ENCODE data around the gene HPGD. TPM values are rescaled to one million over a fixed set of nuclear protein-coding genes. Genes with fewer than 3 reads are reported as not detected.

The HPGD gene
- total and polyA plus RNA-seq, 2 of the 8 experiments (the other 6 are each of a cell fraction or from before 2014, with no cell fraction given) = 1.1 to 1.3 TPM

DNA sequence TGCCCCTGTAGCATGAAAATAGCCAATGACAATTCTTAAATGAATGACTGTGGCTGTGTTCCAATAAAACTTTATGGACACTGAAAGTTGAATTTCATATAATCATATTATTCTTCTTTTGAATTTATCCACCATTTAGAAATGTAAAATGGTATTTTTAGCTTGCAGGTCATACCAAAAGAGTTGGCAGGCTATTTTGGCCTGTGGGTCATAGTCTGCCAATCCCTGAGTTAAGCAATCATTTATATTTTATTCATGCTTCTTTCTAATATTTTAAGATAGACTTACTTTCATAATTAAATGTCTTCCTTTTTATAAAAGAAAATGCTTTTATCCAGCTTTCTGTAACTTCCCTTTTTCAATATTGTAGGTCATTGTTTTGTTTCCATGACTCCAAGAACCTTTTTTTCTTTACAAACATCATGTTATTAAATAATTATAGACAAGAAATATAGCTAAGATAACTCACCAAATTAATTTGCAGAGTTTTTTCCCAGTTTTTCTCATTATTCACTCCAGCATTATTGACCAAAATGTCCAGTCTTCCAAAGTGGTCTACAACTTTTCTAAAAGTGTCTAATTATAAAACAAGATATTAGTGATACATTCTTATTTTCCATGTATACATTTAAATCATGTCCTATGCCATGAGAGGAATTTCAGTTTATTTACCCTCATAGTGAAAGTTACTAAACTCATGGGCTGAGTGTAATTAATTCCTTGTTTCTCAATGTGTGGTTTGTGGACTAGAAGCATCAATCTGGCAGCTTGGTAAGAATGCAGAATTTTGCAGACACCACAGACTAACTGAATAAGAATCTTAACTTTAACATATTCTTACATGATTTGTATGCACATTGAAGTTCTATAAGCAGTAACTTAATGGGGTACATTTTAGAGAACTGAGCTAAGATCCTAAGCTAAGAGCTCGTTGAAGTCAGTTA, 4.5 kb downstream of the HPGD start (continued):
- TF ChIP-seq, protein P1, sequence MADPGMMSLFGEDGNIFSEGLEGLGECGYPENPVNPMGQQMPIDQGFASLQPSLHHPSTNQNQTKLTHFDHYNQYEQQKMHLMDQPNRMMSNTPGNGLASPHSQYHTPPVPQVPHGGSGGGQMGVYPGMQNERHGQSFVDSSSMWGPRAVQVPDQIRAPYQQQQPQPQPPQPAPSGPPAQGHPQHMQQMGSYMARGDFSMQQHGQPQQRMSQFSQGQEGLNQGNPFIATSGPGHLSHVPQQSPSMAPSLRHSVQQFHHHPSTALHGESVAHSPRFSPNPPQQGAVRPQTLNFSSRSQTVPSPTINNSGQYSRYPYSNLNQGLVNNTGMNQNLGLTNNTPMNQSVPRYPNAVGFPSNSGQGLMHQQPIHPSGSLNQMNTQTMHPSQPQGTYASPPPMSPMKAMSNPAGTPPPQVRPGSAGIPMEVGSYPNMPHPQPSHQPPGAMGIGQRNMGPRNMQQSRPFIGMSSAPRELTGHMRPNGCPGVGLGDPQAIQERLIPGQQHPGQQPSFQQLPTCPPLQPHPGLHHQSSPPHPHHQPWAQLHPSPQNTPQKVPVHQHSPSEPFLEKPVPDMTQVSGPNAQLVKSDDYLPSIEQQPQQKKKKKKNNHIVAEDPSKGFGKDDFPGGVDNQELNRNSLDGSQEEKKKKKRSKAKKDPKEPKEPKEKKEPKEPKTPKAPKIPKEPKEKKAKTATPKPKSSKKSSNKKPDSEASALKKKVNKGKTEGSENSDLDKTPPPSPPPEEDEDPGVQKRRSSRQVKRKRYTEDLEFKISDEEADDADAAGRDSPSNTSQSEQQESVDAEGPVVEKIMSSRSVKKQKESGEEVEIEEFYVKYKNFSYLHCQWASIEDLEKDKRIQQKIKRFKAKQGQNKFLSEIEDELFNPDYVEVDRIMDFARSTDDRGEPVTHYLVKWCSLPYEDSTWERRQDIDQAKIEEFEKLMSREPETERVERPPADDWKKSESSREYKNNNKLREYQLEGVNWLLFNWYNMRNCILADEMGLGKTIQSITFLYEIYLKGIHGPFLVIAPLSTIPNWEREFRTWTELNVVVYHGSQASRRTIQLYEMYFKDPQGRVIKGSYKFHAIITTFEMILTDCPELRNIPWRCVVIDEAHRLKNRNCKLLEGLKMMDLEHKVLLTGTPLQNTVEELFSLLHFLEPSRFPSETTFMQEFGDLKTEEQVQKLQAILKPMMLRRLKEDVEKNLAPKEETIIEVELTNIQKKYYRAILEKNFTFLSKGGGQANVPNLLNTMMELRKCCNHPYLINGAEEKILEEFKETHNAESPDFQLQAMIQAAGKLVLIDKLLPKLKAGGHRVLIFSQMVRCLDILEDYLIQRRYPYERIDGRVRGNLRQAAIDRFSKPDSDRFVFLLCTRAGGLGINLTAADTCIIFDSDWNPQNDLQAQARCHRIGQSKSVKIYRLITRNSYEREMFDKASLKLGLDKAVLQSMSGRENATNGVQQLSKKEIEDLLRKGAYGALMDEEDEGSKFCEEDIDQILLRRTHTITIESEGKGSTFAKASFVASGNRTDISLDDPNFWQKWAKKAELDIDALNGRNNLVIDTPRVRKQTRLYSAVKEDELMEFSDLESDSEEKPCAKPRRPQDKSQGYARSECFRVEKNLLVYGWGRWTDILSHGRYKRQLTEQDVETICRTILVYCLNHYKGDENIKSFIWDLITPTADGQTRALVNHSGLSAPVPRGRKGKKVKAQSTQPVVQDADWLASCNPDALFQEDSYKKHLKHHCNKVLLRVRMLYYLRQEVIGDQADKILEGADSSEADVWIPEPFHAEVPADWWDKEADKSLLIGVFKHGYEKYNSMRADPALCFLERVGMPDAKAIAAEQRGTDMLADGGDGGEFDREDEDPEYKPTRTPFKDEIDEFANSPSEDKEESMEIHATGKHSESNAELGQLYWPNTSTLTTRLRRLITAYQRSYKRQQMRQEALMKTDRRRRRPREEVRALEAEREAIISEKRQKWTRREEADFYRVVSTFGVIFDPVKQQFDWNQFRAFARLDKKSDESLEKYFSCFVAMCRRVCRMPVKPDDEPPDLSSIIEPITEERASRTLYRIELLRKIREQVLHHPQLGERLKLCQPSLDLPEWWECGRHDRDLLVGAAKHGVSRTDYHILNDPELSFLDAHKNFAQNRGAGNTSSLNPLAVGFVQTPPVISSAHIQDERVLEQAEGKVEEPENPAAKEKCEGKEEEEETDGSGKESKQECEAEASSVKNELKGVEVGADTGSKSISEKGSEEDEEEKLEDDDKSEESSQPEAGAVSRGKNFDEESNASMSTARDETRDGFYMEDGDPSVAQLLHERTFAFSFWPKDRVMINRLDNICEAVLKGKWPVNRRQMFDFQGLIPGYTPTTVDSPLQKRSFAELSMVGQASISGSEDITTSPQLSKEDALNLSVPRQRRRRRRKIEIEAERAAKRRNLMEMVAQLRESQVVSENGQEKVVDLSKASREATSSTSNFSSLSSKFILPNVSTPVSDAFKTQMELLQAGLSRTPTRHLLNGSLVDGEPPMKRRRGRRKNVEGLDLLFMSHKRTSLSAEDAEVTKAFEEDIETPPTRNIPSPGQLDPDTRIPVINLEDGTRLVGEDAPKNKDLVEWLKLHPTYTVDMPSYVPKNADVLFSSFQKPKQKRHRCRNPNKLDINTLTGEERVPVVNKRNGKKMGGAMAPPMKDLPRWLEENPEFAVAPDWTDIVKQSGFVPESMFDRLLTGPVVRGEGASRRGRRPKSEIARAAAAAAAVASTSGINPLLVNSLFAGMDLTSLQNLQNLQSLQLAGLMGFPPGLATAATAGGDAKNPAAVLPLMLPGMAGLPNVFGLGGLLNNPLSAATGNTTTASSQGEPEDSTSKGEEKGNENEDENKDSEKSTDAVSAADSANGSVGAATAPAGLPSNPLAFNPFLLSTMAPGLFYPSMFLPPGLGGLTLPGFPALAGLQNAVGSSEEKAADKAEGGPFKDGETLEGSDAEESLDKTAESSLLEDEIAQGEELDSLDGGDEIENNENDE (IDR thresholded peaks at IDR 0.05; ENCODE audit: insufficient replicate concordance, low read length) = no peak
- TF ChIP-seq ASH2L (IDR thresholded peaks at IDR 0.05; ENCODE audit: low read length) (no peak), BCL11A (IDR thresholded peaks at IDR 0.05; ENCODE audit: low read depth in 2 of 2, low read length in 2 of 2) (no peak), BRCA1 (IDR thresholded peaks at IDR 0.05; ENCODE audit: low read depth, low read length) (no peak), TCF12 (IDR thresholded peaks at IDR 0.05; ENCODE audit: low read depth, low read length) (no peak), SIX5 (IDR thresholded peaks at IDR 0.05; ENCODE audit: low read depth, low read length) (no peak), NANOG (IDR thresholded peaks at IDR 0.05; ENCODE audit: insufficient read depth, low read depth, low read length, poor library complexity, severe bottlenecking) (no peak), YY1 (IDR thresholded peaks at IDR 0.05; ENCODE audit: low read depth, low read length) (no peak), SP2 (IDR thresholded peaks at IDR 0.05; ENCODE audit: low read length) (no peak), KDM4A (IDR thresholded peaks at IDR 0.05; ENCODE audit: low read depth, low read length, severe bottlenecking) (no peak)
